Measurements from ENCODE around the gene PDE6G.

DNA sequence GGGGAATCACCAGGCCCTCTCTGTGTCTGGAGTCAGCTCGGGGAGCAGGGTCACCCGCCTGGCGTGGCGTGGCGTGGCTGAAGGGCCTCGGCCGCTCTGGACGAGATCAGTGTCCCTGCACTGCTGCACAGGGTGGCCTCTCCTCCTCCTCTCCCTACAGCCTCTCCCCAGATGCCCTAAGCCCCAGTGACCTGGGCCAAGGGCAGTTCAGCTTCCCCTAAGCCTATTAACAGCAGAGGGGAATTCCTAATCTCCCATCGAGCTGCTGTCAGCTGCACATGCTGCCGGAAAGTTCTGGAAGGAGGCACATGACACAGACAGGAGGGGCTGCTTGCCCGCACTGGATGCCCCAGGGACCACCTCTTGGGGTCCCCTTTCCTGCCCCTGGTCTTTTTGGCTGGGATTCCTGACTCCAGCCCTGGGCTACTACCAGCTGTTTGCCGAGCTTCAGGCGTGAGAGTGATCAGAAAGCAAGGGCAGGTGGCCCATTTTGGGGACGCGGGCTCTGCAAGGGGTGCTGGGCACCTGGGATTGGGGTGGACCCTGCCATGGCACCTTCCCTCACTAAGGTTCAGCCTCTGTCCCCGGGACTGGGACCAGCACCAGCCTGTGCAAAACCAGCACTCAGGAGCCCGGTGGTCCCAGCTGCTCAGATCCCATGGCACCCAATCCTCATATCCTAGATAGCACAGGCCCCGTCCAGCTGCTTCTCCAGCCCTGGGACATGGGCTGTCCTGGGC, 794 bp downstream of the PDE6G start:
- TF ChIP-seq, protein P1, sequence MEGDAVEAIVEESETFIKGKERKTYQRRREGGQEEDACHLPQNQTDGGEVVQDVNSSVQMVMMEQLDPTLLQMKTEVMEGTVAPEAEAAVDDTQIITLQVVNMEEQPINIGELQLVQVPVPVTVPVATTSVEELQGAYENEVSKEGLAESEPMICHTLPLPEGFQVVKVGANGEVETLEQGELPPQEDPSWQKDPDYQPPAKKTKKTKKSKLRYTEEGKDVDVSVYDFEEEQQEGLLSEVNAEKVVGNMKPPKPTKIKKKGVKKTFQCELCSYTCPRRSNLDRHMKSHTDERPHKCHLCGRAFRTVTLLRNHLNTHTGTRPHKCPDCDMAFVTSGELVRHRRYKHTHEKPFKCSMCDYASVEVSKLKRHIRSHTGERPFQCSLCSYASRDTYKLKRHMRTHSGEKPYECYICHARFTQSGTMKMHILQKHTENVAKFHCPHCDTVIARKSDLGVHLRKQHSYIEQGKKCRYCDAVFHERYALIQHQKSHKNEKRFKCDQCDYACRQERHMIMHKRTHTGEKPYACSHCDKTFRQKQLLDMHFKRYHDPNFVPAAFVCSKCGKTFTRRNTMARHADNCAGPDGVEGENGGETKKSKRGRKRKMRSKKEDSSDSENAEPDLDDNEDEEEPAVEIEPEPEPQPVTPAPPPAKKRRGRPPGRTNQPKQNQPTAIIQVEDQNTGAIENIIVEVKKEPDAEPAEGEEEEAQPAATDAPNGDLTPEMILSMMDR (IDR thresholded peaks at IDR 0.05; ENCODE audit: extremely low read depth in 1 of 2, insufficient read depth in 1 of 2, low read depth in 1 of 2, low read length in 2 of 2): no peak
- TF ChIP-seq EZH2 (IDR thresholded peaks at IDR 0.05; ENCODE audit: borderline replicate concordance, low read depth, low read length, severe bottlenecking): no peak
- TF ChIP-seq POLR2A (IDR thresholded peaks at IDR 0.05; ENCODE audit: low read depth, low read length): no peak
- no peak for TF ChIP-seq GATA2 (IDR thresholded peaks at IDR 0.05; ENCODE audit: insufficient read depth, insufficient read length, low read depth, low read length)
- no peak for TF ChIP-seq MYC (IDR thresholded peaks at IDR 0.05; ENCODE audit: low read depth, low read length)
- no peak for TF ChIP-seq POLR2AphosphoS5 (IDR thresholded peaks at IDR 0.05; ENCODE audit: insufficient read depth, low read depth, low read length)
- TF ChIP-seq JUN (IDR thresholded peaks at IDR 0.05; ENCODE audit: borderline replicate concordance, insufficient read depth, insufficient read length, low read depth): no peak
- TF ChIP-seq, protein P2, sequence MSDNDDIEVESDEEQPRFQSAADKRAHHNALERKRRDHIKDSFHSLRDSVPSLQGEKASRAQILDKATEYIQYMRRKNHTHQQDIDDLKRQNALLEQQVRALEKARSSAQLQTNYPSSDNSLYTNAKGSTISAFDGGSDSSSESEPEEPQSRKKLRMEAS (IDR thresholded peaks at IDR 0.05; ENCODE audit: insufficient read depth, insufficient read length): no peak
- no peak for TF ChIP-seq FOS (IDR thresholded peaks at IDR 0.05; ENCODE audit: borderline replicate concordance, insufficient read depth, low read length)

All from endothelial cell of umbilical vein (primary cell).